ENCODE measurements around the gene ALX1.
A peak's percentile ranks its signal among the peaks of the same experiment; 100 is the strongest.

ALX1 gene

GRCh38 chr12:85280165-85280983 lies at the start of gene ALX1:
Gene ALX1, plus strand, starts transcription at chr12:85280220. Its CDS starts 42 bp downstream, at chr12:85280262.
- peak; percentile 86 for DNase-seq

- DNase-seq, result no peak
Measured at GRCh38 chr12:85237327-85237726, 42.7 kb upstream of the ALX1 start.

- DNase-seq, result no peak
Measured at GRCh38 chr12:85244561-85244960, 35.5 kb upstream of the ALX1 start.

- no peak for DNase-seq
Measured at GRCh38 chr12:85253853-85254252, 26.2 kb upstream of the ALX1 start.

- no peak for DNase-seq
Measured at GRCh38 chr12:85257671-85258070, 22.3 kb upstream of the ALX1 start.

GRCh38 chr12:85260447-85260846 lies 19.6 kb upstream of the ALX1 start:
- no peak for DNase-seq

- no peak for DNase-seq
Measured at GRCh38 chr12:85260896-85261295, 19.1 kb upstream of the ALX1 start.

GRCh38 chr12:85266356-85266755 lies 13.7 kb upstream of the ALX1 start:
- peak; percentile 22 for DNase-seq

GRCh38 chr12:85273381-85274314 lies 6.4 kb upstream of the ALX1 start:
- DNase-seq, result no peak

GRCh38 chr12:85274315-85274651 lies 5.7 kb upstream of the ALX1 start:
- DNase-seq, result no peak

GRCh38 chr12:85275374-85275773 lies 4.6 kb upstream of the ALX1 start:
- peak; percentile 90 for DNase-seq

GRCh38 chr12:85277191-85277590 lies 2.8 kb upstream of the ALX1 start:
- no peak for DNase-seq

GRCh38 chr12:85277900-85278597 lies 2.0 kb upstream of the ALX1 start:
- DNase-seq, result no peak

GRCh38 chr12:85278598-85279448 lies 1.2 kb upstream of the ALX1 start:
- DNase-seq, result no peak

- no peak for DNase-seq
Measured at GRCh38 chr12:85279449-85280164, 413 bp upstream of the ALX1 start.

GRCh38 chr12:85280984-85281630 lies 1.1 kb downstream of the ALX1 start:
- peak; percentile 73 for DNase-seq

GRCh38 chr12:85281636-85282312 lies 1.8 kb downstream of the ALX1 start:
- peak; percentile 64 for DNase-seq

- peak; percentile 69 for DNase-seq
Measured at GRCh38 chr12:85283560-85283959, 3.5 kb downstream of the ALX1 start.

- DNase-seq, result no peak
Measured at GRCh38 chr12:85296362-85296761, 16.3 kb downstream of the ALX1 start.

GRCh38 chr12:85299053-85299452 lies 19.0 kb downstream of the ALX1 start:
- DNase-seq, result peak; percentile 75

Measured in OCI-M1 (cell line).